ENCODE measurements around the gene WNT11.

DNA sequence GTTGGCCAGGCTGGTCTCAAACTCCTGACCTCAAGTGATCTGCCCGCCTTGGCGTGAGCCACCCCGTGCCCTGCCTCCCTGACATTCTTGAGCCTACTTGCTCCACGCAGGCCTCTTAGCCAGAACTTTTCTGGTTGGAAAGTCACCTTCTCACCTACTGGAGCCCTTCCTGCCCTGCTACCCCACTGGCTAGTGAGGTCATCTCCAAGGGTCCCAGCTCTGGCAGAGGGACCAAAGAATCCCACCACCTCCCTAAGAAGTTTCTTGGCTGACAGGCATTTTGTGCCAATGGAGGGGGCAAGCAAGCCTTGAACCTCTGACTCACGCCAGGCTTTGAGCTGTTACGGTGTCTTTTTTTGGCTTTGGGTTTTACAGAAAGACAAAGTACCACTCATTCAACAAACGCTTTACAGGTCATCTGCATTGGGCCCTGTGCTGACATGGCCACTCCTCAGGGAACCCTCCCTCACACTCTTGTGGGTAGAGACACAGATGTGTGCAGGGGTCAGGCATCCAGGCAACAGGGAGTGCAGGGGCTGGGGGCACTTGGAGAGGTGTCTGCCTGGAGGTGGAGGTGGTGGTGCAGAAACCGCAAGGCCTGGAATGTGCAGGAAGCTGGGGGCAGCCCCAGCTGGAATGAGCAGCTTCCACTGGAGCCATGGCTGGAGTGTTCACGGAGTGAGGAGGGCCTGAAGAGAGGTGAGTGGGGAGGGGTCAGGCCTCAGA, 27.1 kb upstream of the WNT11 start:
- TF ChIP-seq GATA2 (IDR thresholded peaks at IDR 0.05; ENCODE audit: low read depth, low read length) (no peak), GATA3 (IDR thresholded peaks at IDR 0.05; ENCODE audit: low read depth, low read length) (no peak)
